ENCODE measurements around the gene TENM3. TPM values are rescaled to one million over a fixed set of nuclear protein-coding genes. Genes with fewer than 3 reads are reported as not detected.

The TENM3 gene
- total and polyA plus RNA-seq, 2 of the 8 experiments (the other 6 are each of a cell fraction or from before 2014, with no cell fraction given), result 36.9 to 69.3 TPM

- no peak overlapping the region for H3K9ac ChIP-seq (replicated peaks in 1 of 4; ENCODE audit: extremely low read depth in 1 of 4, low read depth in 3 of 4, low read length in 3 of 4)
- H2BK120ac ChIP-seq (replicated peaks; ENCODE audit: low read depth, low read length), result no peak overlapping the region
- H2AK5ac ChIP-seq (ENCODE audit: low read depth, low read length), result no peak overlapping the region
- H4K5ac ChIP-seq (ENCODE audit: insufficient read length, low read depth, low read length), result no peak overlapping the region
- H3K79me2 ChIP-seq (ENCODE audit: control insufficient read depth in 1 of 2, insufficient read depth in 2 of 2, low read length in 2 of 2), result no peaks in the 10 kb centered on the region
- H2BK15ac ChIP-seq (ENCODE audit: low read length), result no peak overlapping the region
- H2BK12ac ChIP-seq (ENCODE audit: low read depth, low read length), result no peak overlapping the region
- ChIA-PET POLR2A (ENCODE audit: partially characterized antibody) (no interaction called here), CTCF (ENCODE audit: partially characterized antibody) (interaction anchor here (0.6 to 1.4 kb wide), 2 partner anchors 21 to 86 kb away, joined by 3 to 4 read pairs; no protein-coding TSS in a partner anchor)
- H2BK20ac ChIP-seq (ENCODE audit: low read length), result no peak overlapping the region
- H3K79me1 ChIP-seq (ENCODE audit: low read depth, low read length), result no peaks in the 10 kb centered on the region
- H2BK5ac ChIP-seq (ENCODE audit: low read depth, low read length), result no peak overlapping the region
- no peaks in the 10 kb centered on the region for H3K23me2 ChIP-seq (ENCODE audit: low read depth, low read length)
- H3K4ac ChIP-seq (replicated peaks; ENCODE audit: insufficient read length, low read depth, low read length), result no peak overlapping the region
- no peak overlapping the region for H4K8ac ChIP-seq (ENCODE audit: extremely low read depth, insufficient read depth, low read length)
- H3K4me3 ChIP-seq (ENCODE audit: extremely low read depth in 1 of 4, insufficient read depth in 2 of 4, low read depth in 3 of 4, low read length in 4 of 4), result no peak overlapping the region
- no peak for DNase-seq (ENCODE audit: low read depth in 1 of 2, low spot score in 2 of 2)
- H3K56ac ChIP-seq (replicated peaks; ENCODE audit: insufficient read length, low read depth, low read length), result no peak overlapping the region
- H4K91ac ChIP-seq (replicated peaks; ENCODE audit: insufficient read length, low read length), result no peak overlapping the region
- no peaks in the 10 kb centered on the region for H3K27me3 ChIP-seq (replicated peaks in 1 of 4; ENCODE audit: control insufficient read depth in 3 of 4, extremely low read depth in 1 of 4, insufficient read depth in 3 of 4, low read length in 3 of 4)
- WGBS, 2 experiments (ENCODE audit: extremely low coverage in 1 of 2, insufficient coverage in 1 of 2, insufficient read length in 1 of 2, insufficient replicate concordance in 2 of 2, low coverage in 1 of 2, low lambda C conversion rate in 2 of 2, missing lambda C conversion rate in 1 of 2), result 91% methylated on average over 7 of the region's 7 CpGs; no CpG with 5 or more reads in 1 of the 2 experiments
- H4K20me1 ChIP-seq (replicated peaks in 1 of 2; ENCODE audit: control insufficient read depth in 1 of 2, insufficient read depth in 2 of 2, low read length in 2 of 2), result no peaks in the 10 kb centered on the region
- no peaks in the 10 kb centered on the region for H3K36me3 ChIP-seq (ENCODE audit: control insufficient read depth in 2 of 4, insufficient read depth in 4 of 4, low read length in 3 of 4)
- no peak overlapping the region for H3K18ac ChIP-seq (ENCODE audit: extremely low read depth, low read length)
- H3K14ac ChIP-seq (ENCODE audit: insufficient read length), result no peak overlapping the region
- no peaks in the 10 kb centered on the region for H3K9me3 ChIP-seq (ENCODE audit: insufficient read depth in 2 of 2, low read depth in 1 of 2, low read length in 1 of 2)
- FAIRE-seq, result no peak
- H3K27ac ChIP-seq (ENCODE audit: low read depth, low read length), result no peak overlapping the region
- H3K4me1 ChIP-seq (replicated peaks in 1 of 4; ENCODE audit: control insufficient read depth in 3 of 4, insufficient read depth in 4 of 4, low read length in 3 of 4), result peaks cover 0 to 3% (median 0%) of the 10 kb centered on the region in 4 experiments; a peak in 1 of 7 replicates
- no peak overlapping the region for H2AFZ ChIP-seq (ENCODE audit: low read length)
- no peak overlapping the region for H3K23ac ChIP-seq (ENCODE audit: insufficient read length)
- H3K4me2 ChIP-seq (ENCODE audit: insufficient read depth in 1 of 2, low read depth in 2 of 2, low read length in 2 of 2), result no peak overlapping the region
- no peak for TF ChIP-seq RAD21 (IDR thresholded peaks at IDR 0.05 in 1 of 2, conservative IDR thresholded peaks at IDR 0.05 in 1 of 2; ENCODE audit: low read depth in 2 of 2, low read length in 2 of 2)
- no peak for TF ChIP-seq RBBP5 (IDR thresholded peaks at IDR 0.05; ENCODE audit: borderline replicate concordance, low read depth, low read length)
- no peak for TF ChIP-seq MAFK (IDR thresholded peaks at IDR 0.05; ENCODE audit: low read depth, low read length)
- no peak for TF ChIP-seq RFX5 (IDR thresholded peaks at IDR 0.05; ENCODE audit: borderline replicate concordance, low read depth, low read length)
- no peak for TF ChIP-seq SP2 (IDR thresholded peaks at IDR 0.05; ENCODE audit: low read length)
- no peak for TF ChIP-seq POU5F1 (IDR thresholded peaks at IDR 0.05; ENCODE audit: low read depth, low read length)
- TF ChIP-seq E2F6 (IDR thresholded peaks at IDR 0.05), result no peak
- TF ChIP-seq SIX5 (IDR thresholded peaks at IDR 0.05; ENCODE audit: low read depth, low read length), result no peak
- TF ChIP-seq HDAC2 (IDR thresholded peaks at IDR 0.05; ENCODE audit: borderline replicate concordance in 1 of 2, low read depth in 2 of 2, low read length in 2 of 2), result no peak
- no peak for TF ChIP-seq JUN (IDR thresholded peaks at IDR 0.05; ENCODE audit: low read depth, low read length)
- no peak for TF ChIP-seq SIRT6 (IDR thresholded peaks at IDR 0.05; ENCODE audit: low read length)
- TF ChIP-seq TAF7 (optimal IDR thresholded peaks at IDR 0.05; ENCODE audit: borderline replicate concordance, low read depth, low read length), result no peak
- no peak for TF ChIP-seq EGR1 (IDR thresholded peaks at IDR 0.05; ENCODE audit: borderline replicate concordance, low read depth, low read length)
Measured at GRCh38 chr4:182400790-182401189, 157.6 kb downstream of the TENM3 start.
